Epithelial cell of proximal tubule (primary cell): Measurements from ENCODE around the gene CTIF. TPM values are rescaled to one million over a fixed set of nuclear protein-coding genes. Genes with fewer than 3 reads are reported as not detected.

Experiments
- DNase-seq: peaks from one replicate; pipeline ENCODE4 v3.0.0-alpha.2; 2011; ENCODE audit warnings: low read depth
- H3K4me3 ChIP-seq: 2 replicates; pipeline ENCODE4 v1.5.1; 2011; ENCODE audit warnings: low read depth, mild to moderate bottlenecking, low read length
- CTCF ChIP-seq: conservative IDR thresholded peaks from 2 replicates; pipeline ENCODE4 v1.5.1; 2012; ENCODE audit warnings: low read depth, mild to moderate bottlenecking, low read length
- total RNA-seq: library from RNA; depleted of rRNA; stranded (reverse); fragments of >200 nt; gene quantifications from 2 replicates; pipeline ENCODE4 v1.2.3, GENCODE V29; 2015

Gene CTIF
- total RNA-seq, 1 donor from 2014 or later = 12.9 TPM

DNA sequence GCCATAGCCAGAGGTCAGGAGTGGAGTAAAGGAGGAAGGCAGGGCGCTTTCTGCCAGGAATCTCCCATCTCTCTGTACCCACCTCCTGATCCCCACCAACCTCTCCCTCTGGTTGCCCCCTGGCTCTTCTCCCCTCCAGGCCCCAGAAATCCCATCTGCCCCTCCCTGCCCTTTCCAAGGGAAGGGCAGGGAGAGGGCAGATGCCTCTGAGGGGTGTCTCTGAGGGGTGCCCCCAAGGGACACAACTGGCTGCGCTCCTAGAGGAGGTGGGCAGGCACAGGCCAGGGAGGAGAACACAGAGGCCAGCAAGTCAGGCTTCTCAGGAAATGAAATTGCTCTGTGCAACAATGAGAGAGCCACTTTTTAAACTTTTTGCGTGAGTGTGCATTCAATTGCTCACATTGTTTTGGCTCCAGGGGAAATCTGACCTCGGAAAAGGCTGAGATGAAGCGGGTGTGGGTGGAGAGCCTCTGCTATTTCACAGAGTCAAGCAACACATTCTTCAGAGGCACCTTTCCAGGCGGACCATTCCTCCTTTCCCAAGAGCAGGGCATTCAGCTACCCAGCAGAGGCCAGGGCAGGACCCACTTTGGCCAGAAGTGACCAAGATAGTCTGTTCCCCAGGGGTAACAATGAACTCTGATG, 286.4 kb downstream of the CTIF start:
- no peak for TF ChIP-seq CTCF
- no peak for DNase-seq

DNA sequence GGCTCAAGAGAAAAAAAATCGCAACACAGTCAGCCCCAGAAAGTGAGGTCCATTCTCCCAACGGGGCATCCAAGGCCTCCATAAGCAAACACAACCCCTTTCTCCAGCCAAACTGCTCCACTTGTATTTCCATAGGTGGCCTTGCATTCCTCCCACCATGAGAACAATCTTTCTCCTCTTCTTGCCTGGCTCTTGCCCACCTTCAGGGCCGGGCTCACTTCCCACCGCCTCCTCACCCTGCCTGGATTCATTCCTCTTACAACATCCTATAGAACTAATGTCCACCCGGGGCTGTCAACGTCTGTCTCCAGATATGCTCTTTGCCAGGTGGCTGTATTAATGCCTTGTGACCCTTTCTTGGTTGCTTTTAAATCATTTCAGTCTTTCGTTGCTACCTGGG, 287.4 kb downstream of the CTIF start:
- no peak for TF ChIP-seq CTCF
- no peak overlapping the region for H3K4me3 ChIP-seq
- DNase-seq = no peak

More for the DNA sequence above, 286.4 kb downstream of the CTIF start:
- no peak overlapping the region for H3K4me3 ChIP-seq

GRCh38 chr18:48826806-48827205, 288.0 kb downstream of the CTIF start:
- no peak overlapping the region for H3K4me3 ChIP-seq
- DNase-seq = no peak
- no peak for TF ChIP-seq CTCF

DNA sequence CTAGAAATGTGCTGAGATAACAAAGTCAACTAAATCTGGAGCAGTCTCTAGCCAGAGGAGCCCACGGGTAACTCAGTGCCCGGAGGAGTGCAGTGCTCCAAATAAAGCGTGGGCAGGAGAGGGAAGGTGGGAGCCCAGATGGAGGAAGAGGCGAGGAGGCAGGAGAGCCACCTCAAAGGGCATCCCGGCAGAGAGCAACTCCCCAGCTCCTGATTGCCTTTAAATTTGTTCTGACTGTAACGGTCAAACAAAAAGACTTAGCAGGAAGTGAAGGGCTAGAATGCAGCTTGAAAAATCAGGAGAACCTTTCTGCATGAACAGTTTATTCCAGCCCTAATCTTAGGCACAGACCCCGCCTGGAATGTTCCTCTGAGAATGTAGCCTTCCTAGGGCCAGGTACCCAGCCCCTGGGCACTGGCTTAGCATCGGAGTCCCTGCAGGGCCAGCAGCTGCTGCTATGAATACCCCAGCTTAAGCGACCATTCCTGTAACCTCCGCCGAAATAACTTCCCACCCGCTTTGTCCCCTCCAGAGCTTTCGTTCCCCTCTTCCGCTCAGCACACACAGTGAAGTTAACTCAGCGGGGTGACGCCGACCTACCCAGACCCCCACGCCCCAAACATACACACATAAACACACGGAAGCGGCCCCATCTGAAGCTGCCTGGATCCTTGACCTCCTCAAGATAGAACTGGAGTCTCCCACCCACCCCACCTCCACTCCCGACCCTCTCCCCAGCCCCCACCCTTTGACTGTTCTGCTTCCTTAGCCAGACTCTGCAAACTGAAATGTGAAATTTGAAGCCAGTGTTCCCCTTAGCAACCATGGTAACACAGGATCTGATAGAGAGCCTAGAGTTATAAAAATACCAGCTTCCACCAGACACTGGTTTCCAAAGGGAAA, 288.7 kb downstream of the CTIF start:
- no peak overlapping the region for H3K4me3 ChIP-seq
- no peak for TF ChIP-seq CTCF
- no peak for DNase-seq

- no peak for DNase-seq
- no peak for TF ChIP-seq CTCF
- no peak overlapping the region for H3K4me3 ChIP-seq
These were observed 289.3 kb downstream of the CTIF start for GRCh38 chr18:48828194-48828545.

GRCh38 chr18:48828691-48829442, 290.0 kb downstream of the CTIF start:
- H3K4me3 ChIP-seq = no peak overlapping the region
- no peak for DNase-seq
- no peak for TF ChIP-seq CTCF
